ENCODE results near the gene CCR7.

Gene CCR7

DNA sequence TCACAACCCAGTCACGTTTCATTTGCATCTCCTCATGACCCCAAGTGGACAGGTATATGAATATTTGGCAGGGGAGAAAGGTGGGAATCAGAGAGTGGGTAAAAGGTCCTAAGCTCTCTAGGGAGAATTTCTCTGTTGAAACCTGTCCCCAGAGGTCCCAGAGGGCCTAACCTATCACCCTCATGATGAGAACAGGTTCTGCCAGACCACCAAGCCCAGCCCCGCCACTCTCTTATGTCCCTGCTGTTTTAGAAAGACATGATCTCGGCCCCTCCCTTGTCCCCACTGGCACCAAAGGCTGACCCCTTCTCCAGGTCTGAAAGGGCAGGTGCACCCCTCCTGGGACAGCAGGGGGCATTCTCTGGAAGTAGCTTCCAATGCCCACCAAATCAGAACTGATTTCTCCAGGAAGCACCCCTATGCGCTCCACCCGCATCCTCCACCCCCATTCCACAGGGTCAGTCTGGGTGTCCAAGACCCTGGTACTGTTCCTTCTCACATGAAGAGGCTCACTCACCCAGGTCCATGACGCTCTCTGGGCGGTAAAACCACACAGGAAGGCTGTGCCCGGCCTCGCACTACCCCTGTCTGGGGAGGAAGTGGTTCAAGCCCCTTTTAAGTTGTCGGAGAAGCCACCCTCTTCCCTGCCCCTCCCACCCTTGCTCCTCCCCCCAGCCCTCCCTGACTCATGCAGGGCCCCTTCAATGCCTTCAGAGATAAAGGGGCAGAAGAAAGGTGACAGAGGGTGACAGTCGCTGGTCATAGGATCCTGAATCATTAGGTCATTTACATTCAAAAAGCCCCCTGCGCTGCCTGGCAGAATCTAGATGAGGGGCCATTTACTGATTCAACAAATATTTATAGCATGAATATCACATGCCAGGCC is at the start of gene CCR7:
Gene CCR7 (minus strand): TSS at position 590 of the 886 bp plus-strand sequence. CDS start 63 bp downstream, at position 527.
- Histone ChIP-seq H3K27me3 (ENCODE audit: low read depth) (peaks cover 5% of the 10 kb centered on the region; the same call in 1 of the 2 replicates), H3K4me1 (peaks cover 3% of the 10 kb centered on the region), H3K9me3 (no peaks in the 10 kb centered on the region), H3K4me3 (no peak within 1 kb of the TSS), H3K36me3 (replicated peaks) (no peaks in the 10 kb centered on the region)
- in situ Hi-C loops (cut with MboI; ENCODE audit: low sequenced_read_pairs): no loop called here
- DNase-seq (ENCODE audit: low spot score in 2 of 2): no peak

- Histone ChIP-seq H3K27me3 (ENCODE audit: low read depth) (peaks cover 10% of the 10 kb centered on the region; the same call in 1 of the 2 replicates), H3K4me3 (no peak overlapping the region), H3K9me3 (no peaks in the 10 kb centered on the region), H3K4me1 (no peaks in the 10 kb centered on the region), H3K36me3 (replicated peaks) (no peaks in the 10 kb centered on the region)
- no peak for DNase-seq (ENCODE audit: low spot score in 2 of 2)
- in situ Hi-C loops (cut with MboI; ENCODE audit: low sequenced_read_pairs): loop anchor here (5.0 to 25.0 kb wide), 2 partner anchors 178 to 1048 kb away; no protein-coding TSS in a partner anchor
Observed at GRCh38 chr17:40614431-40615067, 49.3 kb upstream of the CCR7 start.

DNA sequence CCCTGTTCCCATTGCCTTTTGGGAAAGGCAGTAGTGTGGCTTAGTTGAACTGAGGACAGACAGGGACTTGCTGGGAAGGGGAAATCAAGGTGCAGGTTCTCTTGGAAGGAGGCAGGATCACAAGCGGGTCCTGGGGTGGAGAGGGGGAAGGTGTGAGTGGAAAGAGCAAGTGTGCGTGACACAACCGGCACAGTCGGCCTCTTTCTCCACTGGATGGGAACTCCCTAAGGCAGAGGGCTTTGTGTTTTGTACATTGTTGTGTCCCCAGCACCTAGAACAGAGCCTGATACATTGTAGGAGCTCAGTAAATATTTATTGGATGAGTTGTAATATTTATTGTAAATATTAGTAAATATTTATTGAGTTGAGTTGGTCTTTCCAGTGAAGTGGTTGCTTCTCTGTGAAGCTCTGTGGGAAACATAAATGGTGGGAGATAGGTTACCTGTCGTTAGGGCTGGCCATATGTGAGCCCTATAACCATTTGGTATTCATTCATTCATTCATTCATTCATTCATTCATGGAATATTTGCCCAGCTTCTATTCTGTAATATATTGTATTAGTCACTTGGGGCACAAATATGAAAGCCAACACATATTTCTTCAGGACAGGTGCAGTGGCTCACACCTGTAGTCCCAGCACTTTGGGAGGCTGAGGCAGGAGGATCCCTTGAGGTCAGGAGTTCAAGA is 48.3 kb upstream of the CCR7 start:
- H3K9me3 ChIP-seq: no peaks in the 10 kb centered on the region
- peaks cover 10% of the 10 kb centered on the region; the same call in 1 of the 2 replicates for H3K27me3 ChIP-seq (ENCODE audit: low read depth)
- in situ Hi-C loops (cut with MboI; ENCODE audit: low sequenced_read_pairs): loop anchor here (25.0 kb wide), 1 partner anchor 1049 kb away; no protein-coding TSS in a partner anchor
- H3K4me1 ChIP-seq: no peaks in the 10 kb centered on the region
- H3K36me3 ChIP-seq (replicated peaks): no peaks in the 10 kb centered on the region
- no peak for DNase-seq (ENCODE audit: low spot score in 2 of 2)
- H3K4me3 ChIP-seq: no peak overlapping the region

- H3K27me3 ChIP-seq (ENCODE audit: low read depth): peaks cover 10% of the 10 kb centered on the region; the same call in 1 of the 2 replicates
- in situ Hi-C loops (cut with MboI; ENCODE audit: low sequenced_read_pairs): loop anchor here (25.0 kb wide), 1 partner anchor 1050 kb away; no protein-coding TSS in a partner anchor
- DNase-seq (ENCODE audit: low spot score in 2 of 2): no peak
- no peak overlapping the region for H3K4me3 ChIP-seq
- H3K9me3 ChIP-seq: no peaks in the 10 kb centered on the region
- no peaks in the 10 kb centered on the region for H3K4me1 ChIP-seq
- H3K36me3 ChIP-seq (replicated peaks): no peaks in the 10 kb centered on the region
Observed at GRCh38 chr17:40612599-40613244, 47.5 kb upstream of the CCR7 start.

- no peak for DNase-seq (ENCODE audit: low spot score in 2 of 2)
- no peaks in the 10 kb centered on the region for H3K9me3 ChIP-seq
- no peaks in the 10 kb centered on the region for H3K4me1 ChIP-seq
- in situ Hi-C loops (cut with MboI; ENCODE audit: low sequenced_read_pairs): loop anchor here (25.0 kb wide), 1 partner anchor 1050 kb away; no protein-coding TSS in a partner anchor
- H3K4me3 ChIP-seq: no peak overlapping the region
- peaks cover 10% of the 10 kb centered on the region; the same call in 1 of the 2 replicates for H3K27me3 ChIP-seq (ENCODE audit: low read depth)
- no peaks in the 10 kb centered on the region for H3K36me3 ChIP-seq (replicated peaks)
Observed at GRCh38 chr17:40611840-40612474, 46.7 kb upstream of the CCR7 start.

DNA sequence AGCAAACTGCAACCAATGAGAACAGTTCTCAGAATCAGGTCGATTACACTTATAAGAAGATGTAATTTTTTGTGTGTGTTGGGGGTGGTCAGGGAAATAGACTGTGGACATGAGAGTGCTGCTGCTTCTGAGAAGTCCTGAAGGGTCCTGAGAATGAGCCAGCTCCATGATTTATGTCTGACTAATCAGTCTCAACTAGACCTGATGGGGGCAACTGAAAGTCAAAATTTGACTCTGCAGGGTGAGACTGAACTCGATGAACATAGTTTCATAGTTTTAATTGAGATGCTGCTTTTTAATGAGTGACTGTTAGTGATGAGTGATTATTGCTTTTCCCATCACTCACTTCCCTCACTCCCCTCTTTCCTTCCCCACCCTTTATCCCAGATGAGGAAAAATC is 45.1 kb upstream of the CCR7 start:
- in situ Hi-C loops (cut with MboI; ENCODE audit: low sequenced_read_pairs): loop anchor here (25.0 kb wide), 1 partner anchor 1052 kb away; no protein-coding TSS in a partner anchor
- DNase-seq (ENCODE audit: low spot score in 2 of 2): no peak
- H3K4me1 ChIP-seq: no peaks in the 10 kb centered on the region

GRCh38 chr17:40608061-40608581 is 42.8 kb upstream of the CCR7 start:
- H3K4me3 ChIP-seq: no peak overlapping the region
- DNase-seq (ENCODE audit: low spot score in 2 of 2): no peak
- peaks cover 4% of the 10 kb centered on the region; the same call in 1 of the 2 replicates for H3K27me3 ChIP-seq (ENCODE audit: low read depth)
- in situ Hi-C loops (cut with MboI; ENCODE audit: low sequenced_read_pairs): loop anchor here (25.0 kb wide), 1 partner anchor 1054 kb away; no protein-coding TSS in a partner anchor
- H3K36me3 ChIP-seq (replicated peaks): no peaks in the 10 kb centered on the region
- no peaks in the 10 kb centered on the region for H3K4me1 ChIP-seq
- no peaks in the 10 kb centered on the region for H3K9me3 ChIP-seq

More for the DNA sequence above, 45.1 kb upstream of the CCR7 start:
- Histone ChIP-seq H3K9me3 (no peaks in the 10 kb centered on the region), H3K36me3 (replicated peaks) (no peaks in the 10 kb centered on the region), H3K27me3 (ENCODE audit: low read depth) (peaks cover 10% of the 10 kb centered on the region; the same call in 1 of the 2 replicates), H3K4me3 (no peak overlapping the region)

GRCh38 chr17:40607641-40608040 is 42.4 kb upstream of the CCR7 start:
- no peak for DNase-seq (ENCODE audit: low spot score in 2 of 2)
- no peaks in the 10 kb centered on the region; the same call in 1 of the 2 replicates for H3K27me3 ChIP-seq (ENCODE audit: low read depth)
- no peaks in the 10 kb centered on the region for H3K9me3 ChIP-seq
- no peak overlapping the region for H3K4me3 ChIP-seq
- no peaks in the 10 kb centered on the region for H3K36me3 ChIP-seq (replicated peaks)
- in situ Hi-C loops (cut with MboI; ENCODE audit: low sequenced_read_pairs): loop anchor here (25.0 kb wide), 1 partner anchor 1055 kb away; no protein-coding TSS in a partner anchor
- no peaks in the 10 kb centered on the region for H3K4me1 ChIP-seq

- no peaks in the 10 kb centered on the region for H3K4me1 ChIP-seq
- no peaks in the 10 kb centered on the region for H3K36me3 ChIP-seq (replicated peaks)
- H3K4me3 ChIP-seq: no peak overlapping the region
- H3K9me3 ChIP-seq: no peaks in the 10 kb centered on the region
- H3K27me3 ChIP-seq (ENCODE audit: low read depth): no peaks in the 10 kb centered on the region; the same call in 1 of the 2 replicates
- in situ Hi-C loops (cut with MboI; ENCODE audit: low sequenced_read_pairs): loop anchor here (25.0 kb wide), 1 partner anchor 1056 kb away; no protein-coding TSS in a partner anchor
- DNase-seq (ENCODE audit: low spot score in 2 of 2): no peak
Observed at GRCh38 chr17:40606548-40607353, 41.5 kb upstream of the CCR7 start.

DNA sequence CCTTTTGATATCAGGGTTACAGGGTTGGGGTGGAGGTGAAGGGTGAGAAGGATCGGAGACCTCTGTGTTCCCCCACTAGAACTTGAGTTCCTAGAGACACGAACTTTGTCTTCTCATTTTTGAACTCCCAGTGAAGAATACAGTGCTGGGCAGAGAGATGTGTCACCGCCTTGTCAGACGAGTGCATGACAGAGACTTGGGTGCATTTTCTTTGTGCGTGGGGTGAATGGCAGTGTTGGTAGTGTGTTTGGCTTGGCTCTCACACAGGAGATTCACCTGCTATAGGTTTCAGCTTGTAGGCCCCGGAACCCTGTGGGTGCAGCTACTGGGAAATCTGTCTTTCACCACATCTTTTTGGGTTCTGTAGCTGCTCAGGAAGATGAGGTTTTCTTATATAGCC is 40.0 kb upstream of the CCR7 start:
- in situ Hi-C loops (cut with MboI; ENCODE audit: low sequenced_read_pairs): loop anchor here (25.0 kb wide), 1 partner anchor 1057 kb away; no protein-coding TSS in a partner anchor
- DNase-seq (ENCODE audit: low spot score in 2 of 2): no peak
- no peaks in the 10 kb centered on the region for H3K4me1 ChIP-seq
- no peak overlapping the region for H3K4me3 ChIP-seq
- no peaks in the 10 kb centered on the region for H3K9me3 ChIP-seq
- H3K36me3 ChIP-seq (replicated peaks): no peaks in the 10 kb centered on the region
- no peaks in the 10 kb centered on the region; the same call in 1 of the 2 replicates for H3K27me3 ChIP-seq (ENCODE audit: low read depth)

DNA sequence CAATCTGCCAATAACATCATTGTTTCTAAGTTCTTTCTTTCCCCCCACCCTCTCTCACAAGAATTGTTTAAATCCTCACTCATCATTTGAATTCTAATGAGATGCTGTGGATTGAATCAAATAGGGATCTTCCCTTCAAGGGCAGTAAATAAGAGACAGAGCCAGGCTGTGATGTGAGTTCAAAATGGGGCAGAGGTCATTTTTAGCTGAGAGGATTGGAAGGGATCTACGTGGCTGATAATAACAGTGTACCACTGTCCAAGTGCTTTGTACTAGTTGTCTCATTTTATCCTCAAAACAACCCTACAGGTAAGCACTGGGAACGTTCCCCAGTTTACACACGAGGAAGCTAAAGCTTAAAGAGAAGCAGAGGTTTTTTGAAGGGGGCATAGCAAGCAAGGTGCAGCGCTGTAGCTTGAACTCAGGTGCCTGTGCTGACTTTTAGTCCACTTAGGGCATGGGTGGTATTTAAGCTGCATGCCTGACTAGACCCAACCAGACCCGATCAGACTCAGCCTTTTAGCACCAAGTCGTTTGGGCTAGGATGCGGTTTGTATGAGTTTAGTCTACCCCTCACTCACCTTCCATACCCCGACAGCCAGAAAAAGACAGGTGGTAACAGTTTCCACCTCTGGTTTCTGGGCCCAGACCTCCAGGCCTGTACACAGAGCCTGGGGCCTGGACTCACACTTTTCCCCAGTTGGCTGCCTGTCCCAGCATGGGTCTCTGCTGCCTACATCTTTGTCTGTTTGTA is 39.2 kb upstream of the CCR7 start:
- Histone ChIP-seq H3K4me3 (no peak overlapping the region), H3K9me3 (no peaks in the 10 kb centered on the region), H3K36me3 (replicated peaks) (no peaks in the 10 kb centered on the region), H3K27me3 (ENCODE audit: low read depth) (no peaks in the 10 kb centered on the region), H3K4me1 (no peaks in the 10 kb centered on the region)
- in situ Hi-C loops (cut with MboI; ENCODE audit: low sequenced_read_pairs): loop anchor here (25.0 kb wide), 1 partner anchor 1058 kb away; no protein-coding TSS in a partner anchor
- no peak for DNase-seq (ENCODE audit: low spot score in 2 of 2)
